Stimulated activated naive CD8-positive, alpha-beta T cell treated with anti-CD3 and anti-CD28 coated beads, Interleukin-15, Interleukin-2, amounts not matched to agents 100 ng/mL and 50 ng/mL, for 24 hours (primary cell): ENCODE measurements around the gene RANBP9.

Source experiments
- H3K27ac Mint-ChIP-seq: one replicate; pipeline ENCODE4 v1.8.0; 2021; ENCODE audit warnings: mild to moderate bottlenecking, mixed read lengths
- H3K27me3 Mint-ChIP-seq: one replicate; pipeline ENCODE4 v1.8.0; 2021; ENCODE audit warnings: mixed read lengths
- H3K36me3 Mint-ChIP-seq: one replicate; pipeline ENCODE4 v1.8.0; 2021; ENCODE audit warnings: low read depth, mixed read lengths
- H3K4me1 Mint-ChIP-seq: one replicate; pipeline ENCODE4 v1.8.0; 2021; ENCODE audit warnings: low read depth, mixed read lengths
- H3K4me3 Mint-ChIP-seq: one replicate; pipeline ENCODE4 v1.8.0; 2021; ENCODE audit warnings: mild to moderate bottlenecking, mixed read lengths
- H3K9me3 Mint-ChIP-seq: one replicate; pipeline ENCODE4 v1.8.0; 2021; ENCODE audit warnings: mixed read lengths

The RANBP9 gene

DNA sequence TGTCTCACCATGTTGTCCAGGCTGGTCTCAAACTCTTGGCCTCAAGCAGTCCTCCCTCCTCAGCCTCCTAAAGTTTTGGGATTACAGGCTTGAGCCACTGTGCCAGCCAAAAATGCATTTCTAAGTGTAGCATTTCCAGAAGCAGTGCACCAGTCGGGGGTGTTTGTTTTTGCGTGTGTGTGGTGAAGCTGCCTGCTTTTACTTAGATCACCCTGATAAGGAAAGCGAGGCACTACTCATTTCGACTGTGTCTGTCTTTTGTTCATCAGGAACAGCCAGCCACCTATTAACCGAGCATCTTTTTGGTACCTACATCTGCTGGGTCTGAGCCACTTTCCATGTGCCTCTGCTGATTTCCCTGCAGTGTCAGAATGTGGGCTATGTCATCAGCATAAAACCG, 118.5 kb downstream of the RANBP9 start:
- no peak overlapping the region for H3K4me3 Mint-ChIP-seq
- H3K27me3 Mint-ChIP-seq, result no peaks in the 10 kb centered on the region
- no peak overlapping the region for H3K27ac Mint-ChIP-seq
- H3K9me3 Mint-ChIP-seq, result no peaks in the 10 kb centered on the region
- H3K36me3 Mint-ChIP-seq, result peaks cover 20% of the 10 kb centered on the region
- H3K4me1 Mint-ChIP-seq, result no peaks in the 10 kb centered on the region

GRCh38 chr6:13591205-13591921, 120.3 kb downstream of the RANBP9 start:
- H3K4me1 Mint-ChIP-seq, result no peaks in the 10 kb centered on the region
- H3K27me3 Mint-ChIP-seq, result no peaks in the 10 kb centered on the region
- no peak overlapping the region for H3K27ac Mint-ChIP-seq
- peaks cover 18% of the 10 kb centered on the region for H3K36me3 Mint-ChIP-seq
- H3K4me3 Mint-ChIP-seq, result no peak overlapping the region
- no peaks in the 10 kb centered on the region for H3K9me3 Mint-ChIP-seq

GRCh38 chr6:13590574-13591153, 121.0 kb downstream of the RANBP9 start:
- H3K27me3 Mint-ChIP-seq, result no peaks in the 10 kb centered on the region
- H3K9me3 Mint-ChIP-seq, result no peaks in the 10 kb centered on the region
- H3K27ac Mint-ChIP-seq, result no peak overlapping the region
- no peak overlapping the region for H3K4me3 Mint-ChIP-seq
- H3K36me3 Mint-ChIP-seq, result peaks cover 15% of the 10 kb centered on the region
- H3K4me1 Mint-ChIP-seq, result no peaks in the 10 kb centered on the region

DNA sequence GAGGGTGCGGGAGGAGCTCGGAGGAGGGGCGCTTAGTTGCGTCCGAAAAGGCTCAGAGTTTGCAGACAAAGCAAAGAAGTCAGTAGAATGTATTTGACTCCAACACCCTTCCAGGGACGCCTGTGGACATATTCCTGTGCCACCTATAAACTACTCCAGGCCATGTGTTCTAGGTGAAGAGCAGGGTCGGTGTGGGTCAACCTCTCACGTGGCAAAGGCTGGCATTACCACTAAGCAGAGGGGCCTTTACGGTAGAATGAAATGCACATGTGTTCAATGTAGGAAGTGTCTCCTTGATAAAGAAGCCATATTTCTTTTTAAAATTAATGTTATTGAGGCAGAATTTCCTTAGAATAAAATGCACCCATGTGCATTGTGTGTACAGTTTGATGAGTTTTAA, 121.8 kb downstream of the RANBP9 start:
- Mint-ChIP-seq H3K36me3 (peaks cover 19% of the 10 kb centered on the region), H3K9me3 (no peaks in the 10 kb centered on the region), H3K27ac (no peak overlapping the region), H3K4me1 (no peaks in the 10 kb centered on the region), H3K4me3 (no peak overlapping the region), H3K27me3 (no peaks in the 10 kb centered on the region)

GRCh38 chr6:13586603-13587542, 124.8 kb downstream of the RANBP9 start:
- H3K27ac Mint-ChIP-seq, result no peak overlapping the region
- no peaks in the 10 kb centered on the region for H3K4me1 Mint-ChIP-seq
- no peaks in the 10 kb centered on the region for H3K27me3 Mint-ChIP-seq
- H3K4me3 Mint-ChIP-seq, result no peak overlapping the region
- H3K36me3 Mint-ChIP-seq, result peaks cover 24% of the 10 kb centered on the region
- H3K9me3 Mint-ChIP-seq, result no peaks in the 10 kb centered on the region

DNA sequence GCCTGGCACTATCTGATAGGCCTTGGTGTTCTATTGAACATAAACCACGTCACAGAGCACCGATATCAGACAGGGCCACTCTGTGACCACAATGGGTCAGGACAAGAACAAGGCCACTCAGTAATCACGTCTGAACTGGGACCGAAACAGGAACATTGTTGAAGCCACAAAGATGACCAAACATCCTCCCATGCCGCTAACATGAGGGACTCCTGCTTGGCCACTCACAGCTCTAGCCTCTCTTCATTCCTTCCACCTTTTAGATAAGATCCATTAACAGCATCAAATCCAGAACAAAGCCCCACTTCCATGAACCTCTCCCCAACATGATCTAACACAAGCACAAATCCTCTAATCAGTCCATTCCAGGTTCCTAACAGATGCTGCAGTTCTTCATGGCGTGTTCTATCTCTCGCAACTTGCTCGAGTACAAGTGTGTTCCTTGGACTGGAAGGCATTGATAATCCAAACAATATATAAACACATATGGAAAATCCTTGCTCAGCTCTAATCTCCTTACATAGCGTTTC, 129.9 kb downstream of the RANBP9 start:
- Mint-ChIP-seq H3K4me3 (no peak overlapping the region), H3K27ac (no peak overlapping the region), H3K4me1 (no peaks in the 10 kb centered on the region), H3K27me3 (no peaks in the 10 kb centered on the region), H3K9me3 (no peaks in the 10 kb centered on the region), H3K36me3 (peaks cover 33% of the 10 kb centered on the region)

GRCh38 chr6:13579911-13580310, 131.7 kb downstream of the RANBP9 start:
- H3K27me3 Mint-ChIP-seq, result no peaks in the 10 kb centered on the region
- no peak overlapping the region for H3K4me3 Mint-ChIP-seq
- no peaks in the 10 kb centered on the region for H3K9me3 Mint-ChIP-seq
- H3K4me1 Mint-ChIP-seq, result peaks cover 16% of the 10 kb centered on the region
- peaks cover 28% of the 10 kb centered on the region for H3K36me3 Mint-ChIP-seq
- no peak overlapping the region for H3K27ac Mint-ChIP-seq

DNA sequence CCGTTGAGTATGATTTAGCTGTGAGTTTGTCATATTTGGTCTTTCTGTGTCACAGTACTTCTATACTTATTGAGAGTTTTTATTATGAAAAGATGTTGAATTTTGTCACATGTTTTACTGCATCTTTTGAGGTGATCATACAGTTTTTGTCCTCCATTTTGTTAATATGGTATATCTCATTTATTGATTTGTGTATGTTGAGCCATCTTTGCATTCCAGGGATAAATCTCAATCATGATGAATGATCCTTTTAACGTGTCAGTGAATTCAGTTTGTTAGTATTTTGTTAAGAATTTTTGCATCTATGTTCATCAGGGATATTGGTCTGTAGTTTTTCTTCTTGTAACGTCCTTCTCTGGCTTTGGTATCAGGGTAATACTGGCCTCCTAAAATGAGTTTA, 133.7 kb downstream of the RANBP9 start:
- Mint-ChIP-seq H3K36me3 (peaks cover 25% of the 10 kb centered on the region), H3K4me3 (no peak overlapping the region), H3K27me3 (no peaks in the 10 kb centered on the region), H3K4me1 (peaks cover 17% of the 10 kb centered on the region), H3K27ac (no peak overlapping the region), H3K9me3 (no peaks in the 10 kb centered on the region)

DNA sequence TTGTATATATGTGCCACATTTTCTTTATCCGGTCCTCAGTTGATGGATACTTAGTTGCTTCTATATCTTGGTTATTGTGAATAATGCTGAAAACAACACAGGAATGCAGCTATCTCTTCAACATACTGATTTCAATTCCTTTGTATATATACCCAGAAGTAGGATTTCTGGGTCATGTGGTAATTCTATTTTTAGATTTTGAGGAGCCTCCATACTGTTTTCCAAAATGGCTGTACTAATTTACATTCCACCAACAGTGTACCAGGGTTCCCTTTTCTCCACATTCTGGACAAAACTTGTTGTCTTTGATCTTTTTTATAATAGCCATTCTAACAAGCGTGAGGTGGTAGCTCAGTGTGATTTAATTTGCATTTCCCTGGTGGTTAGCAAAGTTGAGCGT, 135.6 kb downstream of the RANBP9 start:
- Mint-ChIP-seq H3K4me1 (peaks cover 17% of the 10 kb centered on the region), H3K4me3 (peak overlapping the region; percentile 38), H3K36me3 (peaks cover 19% of the 10 kb centered on the region), H3K27me3 (no peaks in the 10 kb centered on the region), H3K9me3 (no peaks in the 10 kb centered on the region), H3K27ac (no peak overlapping the region)

DNA sequence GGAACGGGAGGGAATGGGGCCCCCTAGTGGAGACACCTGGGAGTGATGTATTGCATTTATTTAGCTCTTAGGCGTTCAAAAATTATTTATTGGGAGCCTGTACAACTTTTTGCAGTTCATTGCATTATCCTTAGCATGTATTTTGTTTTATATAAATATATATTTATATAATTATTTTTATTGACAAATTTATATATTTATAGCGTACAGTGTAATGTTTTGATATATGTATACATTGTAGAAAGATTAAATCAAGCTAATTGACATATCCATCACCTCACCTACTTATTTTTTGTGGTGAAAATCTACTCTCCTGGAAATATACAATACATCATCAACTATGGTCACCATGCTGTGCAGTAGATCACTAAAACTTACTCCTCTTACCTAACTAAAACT, 136.3 kb downstream of the RANBP9 start:
- H3K4me3 Mint-ChIP-seq, result peak overlapping the region; percentile 98
- H3K27me3 Mint-ChIP-seq, result no peaks in the 10 kb centered on the region
- H3K27ac Mint-ChIP-seq, result peak overlapping the region; percentile 98
- H3K4me1 Mint-ChIP-seq, result peaks cover 17% of the 10 kb centered on the region
- no peaks in the 10 kb centered on the region for H3K9me3 Mint-ChIP-seq
- peaks cover 13% of the 10 kb centered on the region for H3K36me3 Mint-ChIP-seq

DNA sequence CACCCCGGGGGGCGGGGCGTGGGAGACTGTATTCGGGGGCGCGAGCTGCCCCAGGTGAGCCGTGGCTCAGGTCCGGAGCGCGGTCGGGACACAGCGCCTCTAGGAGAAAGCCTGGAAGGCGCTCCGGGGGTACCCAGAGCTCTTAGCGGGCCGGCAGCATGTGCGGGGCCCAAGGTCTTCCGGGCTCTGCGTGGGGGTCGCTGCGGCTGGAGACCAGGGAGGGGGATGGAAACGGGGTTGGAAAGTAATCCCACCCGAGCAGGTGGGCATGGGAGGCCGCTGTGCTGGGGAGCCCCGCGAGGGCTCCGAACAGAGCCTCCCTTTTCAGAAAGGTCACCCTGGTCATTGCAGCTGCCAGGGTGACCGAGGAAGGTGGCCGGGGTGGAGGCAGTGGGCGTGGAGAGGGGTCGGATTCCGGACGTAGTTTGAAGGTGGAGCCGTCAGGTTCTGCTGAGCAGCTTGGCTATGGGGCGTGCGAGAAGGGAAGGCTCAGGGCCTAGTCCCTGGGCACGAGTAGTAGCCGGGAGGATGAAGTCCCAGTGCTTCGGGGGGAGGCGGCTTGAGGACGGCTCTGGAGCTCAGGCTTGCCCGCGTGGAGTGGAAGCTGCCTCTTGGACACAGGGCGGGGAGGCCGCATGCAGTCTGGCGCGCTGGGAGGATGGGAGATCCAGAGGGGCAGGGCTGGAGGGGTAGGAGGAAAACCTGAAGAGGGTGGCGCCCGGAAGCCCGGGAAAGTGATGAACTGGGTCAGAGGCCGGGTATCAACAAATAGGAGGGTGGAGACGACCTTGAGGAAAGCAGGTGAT, 136.9 kb downstream of the RANBP9 start, which contains the start of gene SIRT5:
Gene SIRT5 (plus strand): TSS at position 31 of the 806 bp plus-strand sequence. CDS start 9,510 bp downstream, outside the sequence.
- H3K36me3 Mint-ChIP-seq, result peaks cover 7% of the 10 kb centered on the region
- H3K9me3 Mint-ChIP-seq, result no peaks in the 10 kb centered on the region
- peak within 1 kb of the TSS; percentile 98 for H3K27ac Mint-ChIP-seq
- peak within 1 kb of the TSS; percentile 98 for H3K4me3 Mint-ChIP-seq
- H3K27me3 Mint-ChIP-seq, result no peaks in the 10 kb centered on the region
- H3K4me1 Mint-ChIP-seq, result peaks cover 17% of the 10 kb centered on the region

DNA sequence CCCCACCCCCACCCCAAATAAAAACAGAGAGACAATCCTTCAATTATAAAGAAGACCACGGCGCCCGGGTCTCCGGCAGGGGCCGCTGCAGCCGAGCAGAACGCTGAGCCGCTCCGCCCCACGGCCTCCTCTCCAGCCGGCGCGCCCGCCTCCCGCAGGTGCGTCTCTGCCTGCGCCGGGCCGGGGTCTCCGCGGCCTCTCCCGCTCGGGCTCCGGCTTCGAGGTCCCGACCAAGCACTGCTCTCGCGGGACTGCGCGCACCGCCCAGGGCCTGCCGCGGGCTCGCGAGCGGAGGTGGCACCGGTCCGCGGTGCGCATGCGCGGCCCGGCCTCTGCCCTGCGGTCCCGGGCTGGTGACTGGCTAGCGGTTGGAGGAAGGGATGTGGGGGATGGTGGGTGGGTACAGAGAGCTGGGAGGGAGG, 137.5 kb downstream of the RANBP9 start:
- Mint-ChIP-seq H3K9me3 (no peaks in the 10 kb centered on the region), H3K27ac (peak overlapping the region; percentile 98), H3K4me1 (peaks cover 17% of the 10 kb centered on the region), H3K27me3 (no peaks in the 10 kb centered on the region), H3K4me3 (peak overlapping the region; percentile 98), H3K36me3 (peaks cover 5% of the 10 kb centered on the region)

- peaks cover under 1% of the 10 kb centered on the region for H3K27me3 Mint-ChIP-seq
- peaks cover 17% of the 10 kb centered on the region for H3K4me1 Mint-ChIP-seq
- peak overlapping the region; percentile 98 for H3K4me3 Mint-ChIP-seq
- no peaks in the 10 kb centered on the region for H3K9me3 Mint-ChIP-seq
- H3K27ac Mint-ChIP-seq, result peak overlapping the region; percentile 89
- H3K36me3 Mint-ChIP-seq, result peaks cover 5% of the 10 kb centered on the region
Observed at GRCh38 chr6:13573669-13574110, 137.9 kb downstream of the RANBP9 start.
